IPS-NIHi7 (cell line): ENCODE data around the gene MOB3A.
"Not testable (repeated sequence)": the region's sequence is repeated elsewhere in the genome, so short reads cannot be mapped to it uniquely, and the experiment has no call there.

Source experiments
- DNase-seq: peaks from one replicate; pipeline ENCODE4 v3.0.0; 2012; ENCODE audit warnings: mixed read lengths; ENCODE audit errors: extremely low spot score

MOB3A gene

DNA sequence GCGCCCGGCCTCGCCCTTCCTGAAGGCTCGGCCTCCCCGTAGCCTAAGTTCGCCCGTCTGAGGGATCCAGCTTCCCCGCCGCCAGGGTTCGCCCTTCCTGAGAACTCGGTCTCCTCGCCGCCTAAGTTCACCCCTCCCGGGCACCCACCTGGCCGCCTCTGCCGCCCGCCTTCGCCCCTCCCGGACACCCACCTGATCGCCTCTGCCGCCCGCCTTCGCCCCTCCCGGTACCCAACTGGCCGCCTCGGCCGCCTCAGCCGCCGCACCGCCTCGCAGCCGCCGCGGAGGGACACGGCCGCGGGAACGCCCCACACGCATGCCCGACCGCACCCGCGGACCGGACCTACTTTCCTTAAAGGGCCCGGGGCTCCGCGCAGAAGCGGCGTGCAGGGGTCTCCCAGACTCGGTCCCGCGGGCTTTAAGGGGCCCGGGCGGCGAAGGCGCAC lies at the start of gene MOB3A:
Gene MOB3A, minus strand, starts transcription at position 293 of the 446 bp plus-strand sequence. CDS start 17,766 bp downstream, outside the sequence.
- DNase-seq: no peak

DNA sequence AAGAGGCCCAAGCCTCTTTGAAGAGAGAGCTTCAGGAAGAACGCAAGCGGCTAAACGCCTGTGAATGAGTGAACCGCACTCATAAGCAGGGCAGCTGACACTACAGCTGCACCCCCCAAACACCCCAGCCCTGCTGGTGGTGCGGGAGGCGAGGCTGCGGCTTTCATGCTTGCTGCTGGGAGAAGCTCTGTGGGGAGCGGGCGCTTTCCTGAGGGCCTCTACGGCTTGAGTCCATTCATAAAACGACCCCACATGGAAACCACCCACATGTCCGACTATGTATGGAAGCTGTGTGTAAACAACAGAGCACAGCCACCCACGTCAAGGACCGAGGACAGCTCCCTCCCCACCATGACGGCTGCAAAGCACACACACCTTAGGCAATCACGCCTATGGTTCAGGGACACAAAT lies 49.7 kb upstream of the MOB3A start:
- no peak for DNase-seq

DNA sequence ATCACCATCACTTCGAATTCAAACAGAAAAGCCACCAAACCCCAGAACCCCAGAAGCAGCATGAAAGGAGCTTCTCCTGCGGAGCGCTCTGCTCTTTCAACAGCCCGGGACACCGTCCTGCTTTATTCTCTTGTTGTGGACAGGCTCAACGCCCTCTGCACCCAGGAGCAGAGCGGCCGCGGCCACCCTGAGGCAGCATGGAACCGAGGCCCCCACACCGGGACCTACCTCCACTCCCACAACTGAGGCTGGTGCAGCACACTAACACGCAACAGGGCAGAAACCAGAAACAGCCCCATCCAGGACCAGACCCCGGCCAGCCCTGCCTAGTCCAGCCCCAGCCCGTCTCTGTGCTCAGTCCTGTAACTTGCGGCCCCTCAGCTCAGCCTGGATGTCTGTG lies 48.1 kb upstream of the MOB3A start:
- no peak for DNase-seq

DNA sequence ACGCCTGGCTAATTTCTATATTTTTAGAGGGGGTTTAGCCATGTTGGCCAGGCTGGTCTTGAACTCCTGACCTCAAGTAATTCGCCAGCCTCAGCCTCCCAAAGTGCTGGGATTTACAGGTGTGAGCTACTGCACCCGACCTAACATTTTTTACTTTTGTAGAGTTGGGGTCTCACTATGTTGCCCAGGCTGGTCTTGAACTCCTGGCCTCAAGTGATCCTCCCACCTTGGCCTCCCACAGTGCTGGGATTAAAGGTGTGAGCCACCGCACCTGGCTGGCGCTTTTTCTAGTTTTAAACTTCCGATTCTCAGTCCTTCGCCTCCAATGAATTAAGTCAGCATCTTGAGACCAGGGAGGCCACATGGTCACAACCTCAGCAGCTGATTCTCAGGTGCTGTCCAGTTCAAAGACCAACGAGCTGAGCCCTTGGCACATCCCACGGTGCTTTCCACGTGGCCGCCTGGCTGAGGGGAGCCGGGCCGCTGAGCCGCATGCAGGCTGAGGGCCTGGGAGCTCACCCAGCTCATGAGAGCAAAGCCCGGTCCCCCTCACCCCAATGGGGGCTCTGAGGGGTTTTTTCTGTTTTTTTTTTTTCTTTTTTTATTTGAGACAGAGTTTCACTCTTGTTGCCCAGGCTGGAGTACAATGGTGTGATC lies 46.2 kb upstream of the MOB3A start:
- no peak for DNase-seq

DNA sequence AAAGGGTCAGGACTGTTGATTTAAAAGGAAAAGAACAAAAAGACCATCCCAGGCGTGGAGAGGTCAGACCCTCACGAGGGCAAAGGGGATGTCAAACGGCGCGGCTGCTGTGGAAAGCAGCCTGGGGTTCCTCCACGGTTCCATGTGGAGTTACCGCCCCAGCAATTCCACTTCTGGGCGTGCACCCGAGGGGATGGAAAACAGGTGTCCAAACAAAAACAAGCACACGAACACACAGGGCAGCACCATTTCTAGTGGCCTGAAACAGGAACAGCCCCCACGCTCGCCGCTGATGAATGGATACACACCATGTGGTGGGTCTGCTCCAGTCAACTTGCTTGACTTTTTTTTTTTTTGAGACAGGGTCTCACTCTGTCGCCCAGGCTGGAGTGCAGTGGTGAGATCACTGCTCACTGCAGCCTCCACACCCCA lies 44.0 kb upstream of the MOB3A start:
- DNase-seq: no peak

DNA sequence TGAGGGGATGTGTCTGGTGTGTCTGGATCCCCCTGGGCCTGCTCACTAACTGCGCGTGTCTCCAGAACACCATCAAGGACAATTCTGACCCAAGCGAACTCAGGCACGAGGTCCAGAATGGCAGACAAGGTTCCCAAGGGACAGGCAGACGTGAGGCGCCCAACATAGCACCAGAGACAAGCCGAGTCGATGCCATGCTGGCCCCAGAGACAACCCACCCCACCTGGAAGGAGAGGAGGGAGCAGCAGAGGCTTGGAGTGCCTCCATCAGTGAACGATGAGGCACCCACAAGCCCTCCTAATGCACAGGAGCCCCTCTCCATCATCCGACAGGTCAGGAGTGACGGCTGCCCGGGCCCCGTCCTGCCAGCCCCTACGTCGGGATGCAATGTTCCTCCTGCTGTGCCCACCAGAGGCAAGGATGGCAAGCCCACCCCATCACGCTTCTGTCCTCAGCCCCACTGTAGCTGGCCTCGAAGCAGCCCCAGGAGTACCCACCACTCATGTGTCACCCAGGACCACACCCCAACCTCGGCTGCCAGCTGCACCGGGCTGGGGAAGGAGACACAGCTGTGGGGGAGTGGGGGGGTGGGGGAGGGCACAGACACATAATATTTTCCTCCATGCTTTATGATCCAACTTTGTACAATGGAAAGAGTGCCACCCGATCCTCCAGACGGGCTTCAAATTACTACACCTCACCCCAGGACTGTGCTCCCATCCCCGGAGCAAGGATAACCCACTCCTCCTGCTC lies 43.4 kb upstream of the MOB3A start:
- DNase-seq: no peak

DNA sequence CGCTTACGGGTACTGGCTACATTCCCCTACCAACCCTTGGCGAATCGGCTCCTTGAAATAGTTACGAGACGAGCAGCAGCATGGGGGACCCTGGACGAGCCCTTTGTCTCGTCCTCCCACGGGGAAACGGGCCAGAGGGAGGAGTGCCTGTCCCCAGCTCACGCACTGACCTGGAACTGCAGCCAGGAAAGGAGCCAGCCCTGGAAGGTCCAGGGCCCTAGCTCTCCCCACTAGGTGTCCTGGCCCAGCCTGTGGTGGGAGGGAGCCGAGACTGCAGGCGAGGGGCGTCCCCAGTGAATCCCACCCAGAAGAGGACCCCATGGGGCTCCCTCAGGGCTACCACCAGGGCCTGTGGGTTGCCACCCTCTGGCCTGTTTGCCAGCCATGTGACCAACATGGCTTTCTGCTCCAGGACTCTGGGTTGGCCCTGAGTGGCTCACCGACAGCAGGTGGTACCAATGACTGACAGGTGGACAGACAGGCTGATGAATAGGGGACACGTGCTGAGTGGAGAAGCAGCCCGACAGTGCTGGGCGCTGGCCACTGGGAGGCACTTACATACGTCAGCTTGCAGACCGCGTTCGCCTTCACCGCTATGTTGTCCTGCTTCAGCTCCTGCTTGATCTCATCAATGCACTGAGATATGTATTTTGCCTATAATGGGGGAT lies 42.1 kb upstream of the MOB3A start:
- no peak for DNase-seq

DNA sequence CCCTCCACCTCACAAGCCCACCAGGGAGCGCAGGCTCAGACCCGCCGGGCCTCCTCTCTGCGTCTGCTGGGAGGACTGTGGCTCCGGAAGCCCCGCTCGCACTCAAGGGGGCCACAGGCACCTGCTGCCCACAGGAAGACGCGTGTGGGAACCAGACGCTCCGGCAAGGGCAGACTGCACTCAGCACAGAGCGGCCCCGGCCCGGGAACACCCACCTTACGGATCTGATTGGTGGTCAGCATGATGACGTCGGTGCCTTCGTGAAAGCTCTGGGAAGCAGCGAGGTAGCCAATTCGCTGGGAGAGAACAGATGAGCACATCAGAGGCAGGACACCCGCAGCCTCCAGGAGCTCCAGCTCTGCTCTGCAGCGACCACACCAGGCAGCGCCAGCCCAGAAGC lies 40.7 kb upstream of the MOB3A start:
- no peak for DNase-seq

DNA sequence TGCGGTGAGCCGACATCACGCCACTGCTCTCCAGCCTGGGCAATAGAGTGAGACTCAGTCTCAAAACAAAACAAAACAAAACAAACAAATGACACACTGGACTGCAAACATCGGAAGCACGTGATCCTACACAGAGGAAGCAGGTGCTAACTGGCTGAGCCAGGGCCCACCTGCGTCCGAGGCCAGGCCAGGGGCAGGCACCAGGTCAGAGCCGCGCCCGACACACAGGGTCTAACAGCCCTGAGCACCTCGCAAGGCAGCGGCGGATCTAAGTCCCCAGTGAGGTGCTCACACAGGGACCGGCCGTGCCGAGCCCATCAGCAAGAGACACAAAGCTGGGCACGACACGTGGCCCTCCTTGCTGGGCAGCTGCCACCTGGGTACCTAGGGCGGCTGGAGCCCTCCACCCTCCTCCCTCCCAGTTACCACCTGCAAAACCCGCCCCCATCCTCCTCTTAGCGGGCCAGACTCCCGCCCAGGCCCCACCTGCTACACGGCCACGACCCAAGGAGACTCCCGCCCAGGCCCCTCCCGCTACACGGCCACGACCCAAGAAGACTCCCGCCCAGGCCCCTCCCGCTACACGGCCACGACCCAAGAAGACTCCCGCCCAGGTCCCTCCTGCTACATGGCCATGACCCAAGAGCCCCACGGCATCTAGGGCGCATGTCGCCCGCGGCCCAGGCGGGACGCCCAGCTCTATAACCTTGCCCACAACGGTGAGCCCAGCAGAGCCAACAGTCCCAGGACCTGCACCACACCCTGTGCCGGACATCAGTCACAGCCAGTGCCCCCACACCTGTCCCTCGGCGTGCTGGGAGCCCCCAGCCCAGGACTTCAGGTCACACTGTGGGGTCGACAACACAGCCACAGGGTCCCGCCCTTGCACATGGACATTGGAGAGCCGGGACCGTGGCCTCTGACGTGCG lies 39.6 kb upstream of the MOB3A start:
- no peak for DNase-seq

DNA sequence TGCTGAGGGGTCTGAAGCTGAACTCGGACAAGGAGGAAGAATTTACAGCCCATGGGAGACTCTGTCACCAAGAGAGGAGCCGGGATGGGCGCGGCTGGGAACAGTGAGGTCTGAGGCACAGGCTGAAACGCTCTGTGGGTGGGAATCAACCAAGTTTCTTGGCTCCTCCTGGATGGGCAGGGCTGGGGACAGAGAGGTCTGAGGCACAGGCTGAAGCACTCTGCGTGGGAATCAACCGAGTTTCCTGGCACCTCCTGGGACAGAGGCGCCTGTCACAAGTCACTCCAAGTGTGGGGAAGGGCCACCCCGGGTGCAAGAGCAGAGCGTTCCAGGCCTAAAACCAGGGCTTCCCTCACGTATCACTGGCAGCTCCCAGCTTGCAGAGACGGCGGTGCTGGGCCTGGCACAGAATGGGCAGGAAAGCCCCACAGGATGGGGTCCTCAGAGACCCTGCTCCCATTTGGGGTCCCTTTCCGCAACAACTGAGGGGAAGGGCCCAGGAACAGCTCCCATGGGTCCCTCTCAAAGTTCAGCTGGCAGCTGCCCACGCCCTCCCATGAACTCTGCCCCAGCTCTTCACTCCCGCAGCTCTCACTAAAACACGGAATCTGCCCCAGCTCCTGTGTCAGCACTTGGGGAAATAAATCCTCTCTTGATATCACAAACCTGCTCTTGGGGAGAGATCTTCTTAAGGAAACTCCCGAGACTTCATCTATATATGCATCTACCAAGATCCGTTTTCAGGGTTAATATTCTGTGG lies 36.8 kb upstream of the MOB3A start:
- DNase-seq: no peak

DNA sequence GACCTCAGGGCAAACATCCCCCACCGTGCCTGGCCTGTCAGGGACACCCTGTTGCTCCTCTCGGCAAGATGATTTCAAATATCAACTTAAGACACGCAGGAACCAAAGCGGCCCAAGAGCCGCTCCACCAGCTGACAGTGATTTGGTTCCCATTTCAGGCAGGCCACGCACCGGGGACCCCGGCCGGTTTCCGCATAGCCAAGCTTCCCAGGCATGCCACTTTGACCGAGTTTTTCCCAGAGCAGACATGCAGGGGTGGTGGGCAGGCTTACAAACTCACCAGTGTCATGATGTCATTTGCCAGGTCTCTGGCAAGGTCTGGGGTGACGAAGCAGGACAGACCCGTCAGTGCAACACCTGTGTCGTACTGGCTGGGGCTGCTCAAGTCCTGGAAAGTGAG lies 36.1 kb upstream of the MOB3A start:
- DNase-seq: no peak

DNA sequence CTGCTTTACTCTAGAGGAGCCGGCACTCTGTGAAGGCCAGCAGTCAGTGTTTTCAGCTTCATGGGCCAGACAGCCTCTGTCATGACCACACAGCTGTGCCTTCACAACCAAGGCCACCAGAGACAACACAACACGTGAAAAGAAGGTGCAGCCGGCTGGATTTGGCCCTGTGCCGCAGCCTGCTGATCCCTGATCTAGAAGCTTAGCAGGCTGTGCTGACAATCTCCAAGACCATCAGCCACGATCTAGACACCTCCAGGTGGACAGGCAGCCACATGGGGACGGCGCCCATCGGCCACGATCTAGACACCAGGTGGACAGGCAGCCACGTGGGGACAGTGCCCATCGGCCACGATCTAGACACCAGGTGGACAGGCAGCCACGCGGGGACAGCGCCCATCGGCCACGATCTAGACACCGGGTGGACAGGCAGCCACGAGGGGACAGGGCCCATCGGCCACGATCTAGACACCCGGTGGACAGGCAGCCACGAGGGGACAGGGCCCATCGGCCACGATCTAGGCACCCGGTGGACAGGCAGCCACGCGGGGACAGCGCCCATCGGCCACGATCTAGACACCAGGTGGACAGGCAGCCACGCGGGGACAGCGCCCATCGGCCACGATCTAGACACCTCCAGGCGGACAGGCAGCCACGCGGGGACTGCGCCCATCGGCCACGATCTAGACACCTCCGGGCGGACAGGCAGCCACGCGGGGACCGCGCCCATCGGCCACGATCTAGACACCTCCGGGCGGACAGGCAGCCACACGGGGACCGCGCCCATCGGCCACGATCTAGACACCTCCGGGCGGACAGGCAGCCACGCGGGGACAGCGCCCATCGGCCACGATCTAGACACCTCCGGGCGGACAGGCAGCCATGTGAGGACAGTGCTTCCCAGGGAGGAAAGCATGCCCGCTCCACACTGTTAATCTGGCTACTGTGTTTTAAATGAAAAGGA lies 35.2 kb upstream of the MOB3A start:
- DNase-seq: not testable (repeated sequence)

DNA sequence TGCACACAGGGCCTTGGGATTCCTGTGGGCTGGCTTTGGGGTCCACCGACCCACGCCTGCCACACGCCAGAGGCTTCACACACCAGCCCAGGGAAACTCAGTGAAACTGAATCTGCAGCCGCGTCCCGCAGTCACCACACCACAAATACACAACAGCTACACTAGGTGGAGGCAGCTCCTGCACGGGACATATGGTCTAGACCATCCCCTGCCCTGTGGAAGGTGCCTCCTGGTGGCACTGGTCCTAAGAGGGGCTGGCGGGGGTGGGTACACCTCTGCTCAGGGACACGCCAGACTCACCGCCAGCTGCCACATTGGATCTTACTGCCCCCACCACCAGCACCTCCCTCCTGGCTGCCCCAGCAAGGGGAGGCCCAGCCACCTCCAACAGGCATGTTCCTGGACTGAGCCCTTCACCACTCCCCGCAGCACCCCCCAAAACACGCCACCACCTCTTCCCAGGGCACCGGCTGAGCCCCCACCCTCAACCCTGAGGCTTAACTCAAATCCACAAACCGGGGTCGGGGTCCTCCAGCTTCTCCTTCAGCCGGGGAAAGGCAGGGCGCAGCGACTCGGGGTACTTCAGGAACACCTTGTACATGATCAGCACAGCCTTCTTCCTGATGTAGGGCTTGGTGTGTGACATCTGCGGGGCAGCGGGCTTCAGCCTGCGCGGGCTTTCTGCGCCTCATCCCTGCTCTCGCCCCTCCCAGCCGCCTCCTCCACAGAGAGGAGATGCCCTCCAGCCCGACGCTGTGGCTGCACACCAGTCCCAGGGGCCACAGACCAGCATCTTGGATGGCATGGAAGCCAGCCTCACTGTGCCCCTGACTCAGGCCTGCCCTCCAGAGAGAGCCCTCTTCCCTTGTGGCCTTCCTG lies 34.0 kb upstream of the MOB3A start:
- no peak for DNase-seq

DNA sequence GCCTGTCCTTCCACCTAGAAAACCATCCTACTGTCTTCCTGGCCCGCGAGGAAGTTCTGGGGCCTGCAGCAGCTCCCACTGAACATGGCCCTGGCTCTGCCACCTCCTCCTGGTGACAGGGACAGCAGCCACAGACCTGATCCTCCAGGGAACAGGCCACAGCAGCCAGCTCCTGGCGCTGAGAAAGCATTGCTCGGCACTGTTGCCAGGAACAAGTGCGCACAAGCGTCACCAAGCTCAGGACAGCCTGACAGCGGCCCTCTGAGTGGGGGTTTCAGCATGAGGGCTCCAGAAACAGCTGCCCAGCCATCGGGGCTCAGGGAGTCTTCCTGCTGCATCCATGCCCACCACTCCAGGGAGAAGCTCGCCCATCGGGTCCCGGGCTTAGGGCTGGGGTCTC lies 33.4 kb upstream of the MOB3A start:
- DNase-seq: no peak

DNA sequence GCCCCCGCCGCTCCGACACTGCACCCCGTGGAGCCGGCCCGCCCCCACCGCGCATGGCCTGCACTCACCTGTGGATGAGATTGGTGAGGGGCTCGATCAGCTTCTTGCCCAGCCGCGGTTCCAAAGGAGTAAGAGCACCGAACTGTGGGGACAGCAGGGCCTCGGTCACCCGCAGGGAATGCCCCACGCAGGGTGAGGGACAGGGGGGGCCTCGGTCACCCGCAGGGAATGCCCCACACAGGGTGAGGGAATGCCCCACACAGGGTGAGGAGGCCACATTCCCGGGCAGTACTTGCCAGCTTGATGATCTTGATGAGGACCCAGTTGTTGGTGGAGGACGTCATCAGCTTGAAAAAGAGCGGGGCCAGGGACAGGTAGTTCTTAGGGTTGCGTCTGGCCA lies 32.9 kb upstream of the MOB3A start:
- DNase-seq: no peak

DNA sequence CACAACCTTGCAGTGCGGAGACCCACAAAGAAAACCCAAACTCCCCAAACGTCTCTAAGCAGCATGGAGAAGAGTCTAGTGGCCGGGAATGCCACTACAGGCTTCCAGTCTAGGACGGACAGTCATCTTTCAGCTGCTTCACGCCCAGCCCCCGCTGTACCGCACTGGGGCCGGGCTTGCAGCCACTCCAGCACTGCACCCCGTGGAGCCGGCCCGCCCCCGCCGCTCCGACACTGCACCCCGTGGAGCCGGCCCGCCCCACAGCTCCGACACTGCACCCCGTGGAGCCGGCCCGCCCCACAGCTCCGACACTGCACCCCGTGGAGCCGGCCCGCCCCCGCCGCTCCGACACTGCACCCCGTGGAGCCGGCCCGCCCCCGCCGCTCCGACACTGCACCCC lies 32.1 kb upstream of the MOB3A start:
- DNase-seq: not testable (repeated sequence)

DNA sequence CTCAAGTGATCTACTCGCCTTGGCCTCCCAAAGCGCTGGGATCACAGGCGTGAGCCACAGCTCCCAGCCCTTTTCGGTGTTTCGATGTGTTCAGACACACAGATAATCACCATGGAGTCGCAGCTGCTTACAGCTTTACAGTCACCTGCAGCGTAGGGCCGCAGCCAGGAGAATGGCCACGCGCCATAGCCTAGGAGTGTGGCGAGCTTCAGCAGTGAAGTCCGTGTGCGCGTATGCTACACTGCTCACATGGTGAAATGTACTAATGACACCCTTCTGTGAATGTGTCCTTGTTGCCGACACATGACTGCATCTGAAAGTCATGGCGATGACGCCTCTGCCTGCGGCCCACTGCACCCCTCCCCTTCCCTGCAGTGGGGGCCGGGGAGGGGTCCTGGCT lies 31.6 kb upstream of the MOB3A start:
- DNase-seq: no peak

DNA sequence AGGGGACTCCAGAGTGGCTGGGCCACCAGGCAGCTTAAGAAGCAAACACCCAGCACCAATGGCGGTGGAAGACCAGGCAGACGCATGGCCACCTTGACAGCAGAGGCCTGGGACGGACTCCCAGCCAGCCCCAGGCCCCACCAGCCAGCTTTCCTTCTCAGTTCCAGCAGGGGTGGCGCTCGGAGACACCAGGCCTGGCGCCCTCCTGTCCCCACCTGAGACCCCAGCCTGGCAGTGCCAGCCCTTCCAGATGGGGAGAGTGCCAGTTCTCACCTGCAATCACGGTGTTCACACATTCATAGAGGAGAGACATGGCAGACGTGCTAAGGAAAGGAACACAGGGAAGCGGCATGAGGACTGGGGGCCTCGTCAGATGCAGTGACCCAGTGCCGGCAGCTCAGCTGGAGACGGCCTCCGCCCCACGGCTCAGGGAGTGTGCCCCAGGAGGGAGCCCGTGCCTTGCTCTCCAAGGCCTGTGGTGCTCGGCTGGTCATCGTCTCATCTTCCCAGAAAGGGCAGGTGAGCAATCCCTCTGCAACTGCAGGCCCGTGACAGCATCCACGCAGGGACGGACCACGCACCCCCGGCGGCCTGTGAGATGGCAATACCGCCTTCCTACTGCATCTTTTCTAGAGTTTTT lies 30.9 kb upstream of the MOB3A start:
- no peak for DNase-seq
